H9 (cell line): ENCODE measurements around the gene CAB39L. TPM values are rescaled to one million over a fixed set of nuclear protein-coding genes. Genes with fewer than 3 reads are reported as not detected.

ENCODE experiments used
- DNase-seq: peaks from one replicate; pipeline ENCODE4 v3.0.0-alpha.2; 2017
- H2AFZ ChIP-seq: one replicate; pipeline ENCODE4 v1.6.1; 2013; ENCODE audit warnings: mild to moderate bottlenecking, low read length, control low read depth, moderate library complexity
- H2AK5ac ChIP-seq: 2 replicates; pipeline ENCODE4 v1.6.1; 2013; ENCODE audit warnings: low read length, control low read depth, mixed read lengths; ENCODE audit not compliant: insufficient read length
- H2BK120ac ChIP-seq: one replicate; pipeline ENCODE4 v1.6.1; 2013; ENCODE audit warnings: low read depth, mild to moderate bottlenecking, low read length, control low read depth, inconsistent platforms; ENCODE audit not compliant: poor library complexity, severe bottlenecking
- H2BK12ac ChIP-seq: 2 replicates; pipeline ENCODE4 v1.6.1; 2013; ENCODE audit warnings: low read length, control low read depth, mixed read lengths, low read depth; ENCODE audit not compliant: insufficient read length
- H2BK15ac ChIP-seq: 2 replicates; pipeline ENCODE4 v1.6.1; 2013; ENCODE audit warnings: low read depth, low read length, control low read depth
- H2BK20ac ChIP-seq: one replicate; pipeline ENCODE4 v1.6.1; 2013; ENCODE audit warnings: low read depth, mild to moderate bottlenecking, low read length, control low read depth, inconsistent platforms; ENCODE audit not compliant: poor library complexity, severe bottlenecking
- H2BK5ac ChIP-seq: 2 replicates; pipeline ENCODE4 v1.6.1; 2013; ENCODE audit warnings: low read length, control low read depth, mixed read lengths; ENCODE audit not compliant: insufficient read length
- H3K14ac ChIP-seq: 2 replicates; pipeline ENCODE4 v1.6.1; 2013; ENCODE audit warnings: low read length, control low read depth; ENCODE audit not compliant: insufficient read depth
- H3K18ac ChIP-seq: 2 replicates; pipeline ENCODE4 v1.6.1; 2013; ENCODE audit warnings: low read depth, mild to moderate bottlenecking, mixed read lengths, low read length, control low read depth; ENCODE audit not compliant: insufficient read length
- H3K23ac ChIP-seq: 2 replicates; pipeline ENCODE4 v1.6.1; 2013; ENCODE audit warnings: low read length, control low read depth, mixed read lengths, low read depth; ENCODE audit not compliant: insufficient read length
- H3K23me2 ChIP-seq: 2 replicates; pipeline ENCODE4 v1.6.1; 2013; ENCODE audit warnings: low read depth, mild to moderate bottlenecking, mixed read lengths, low read length, control low read depth; ENCODE audit not compliant: insufficient read length, poor library complexity, severe bottlenecking
- H3K27ac ChIP-seq: 2 replicates; pipeline ENCODE4 v1.5.1; 2013; ENCODE audit warnings: low read length, control low read depth, mixed read lengths, low read depth; ENCODE audit not compliant: insufficient read length
- H3K27me3 ChIP-seq: 2 replicates; pipeline ENCODE4 v1.6.1; 2013; ENCODE audit warnings: low read length, control low read depth, inconsistent platforms; ENCODE audit not compliant: insufficient read depth
- H3K4ac ChIP-seq: 2 replicates; pipeline ENCODE4 v1.6.1; 2013; ENCODE audit warnings: low read depth, mild to moderate bottlenecking, control low read depth, inconsistent platforms, low read length, moderate library complexity
- H3K4me1 ChIP-seq: 2 replicates; pipeline ENCODE4 v1.6.1; 2013; ENCODE audit warnings: low read length, control low read depth, inconsistent platforms; ENCODE audit not compliant: insufficient read depth
- H3K4me2 ChIP-seq: 2 replicates; pipeline ENCODE4 v1.6.1; 2013; ENCODE audit warnings: low read length, control low read depth, mixed read lengths; ENCODE audit not compliant: insufficient read length, insufficient read depth
- H3K56ac ChIP-seq: 2 replicates; pipeline ENCODE4 v1.6.1; 2013; ENCODE audit warnings: low read depth, mild to moderate bottlenecking, mixed read lengths, low read length, control low read depth; ENCODE audit not compliant: insufficient read length
- H3K79me1 ChIP-seq: 2 replicates; pipeline ENCODE4 v1.6.1; 2013; ENCODE audit warnings: low read depth, mild to moderate bottlenecking, moderate library complexity, low read length, control low read depth, inconsistent platforms; ENCODE audit not compliant: insufficient read depth, poor library complexity, severe bottlenecking
- H3K79me2 ChIP-seq: 2 replicates; pipeline ENCODE4 v1.6.1; 2013; ENCODE audit warnings: low read length, control low read depth, inconsistent platforms; ENCODE audit not compliant: insufficient read depth
- H3K9ac ChIP-seq: 2 replicates; pipeline ENCODE4 v1.6.1; 2013; ENCODE audit warnings: low read length, control low read depth, mixed read lengths; ENCODE audit not compliant: insufficient read length; ENCODE audit errors: extremely low read depth
- H3K9me3 ChIP-seq: one replicate; pipeline ENCODE4 v1.6.1; 2013; ENCODE audit warnings: low read depth, low read length, inconsistent platforms; ENCODE audit not compliant: control insufficient read depth
- H3T11ph ChIP-seq: one replicate; pipeline ENCODE4 v1.6.1; 2013; ENCODE audit warnings: mild to moderate bottlenecking, low read length, control low read depth, inconsistent platforms
- H4K20me1 ChIP-seq: one replicate; pipeline ENCODE4 v1.6.1; 2013; ENCODE audit not compliant: control insufficient read depth, insufficient read length, insufficient read depth
- H4K5ac ChIP-seq: 2 replicates; pipeline ENCODE4 v1.6.1; 2013; ENCODE audit warnings: low read depth, mild to moderate bottlenecking, mixed read lengths, low read length, control low read depth; ENCODE audit not compliant: insufficient read length
- H4K8ac ChIP-seq: replicated peaks from 2 replicates; pipeline ENCODE4 v1.6.1; 2013; ENCODE audit warnings: low read length, control low read depth, mixed read lengths, low read depth; ENCODE audit not compliant: insufficient read length
- H4K91ac ChIP-seq: 2 replicates; pipeline ENCODE4 v1.6.1; 2013; ENCODE audit warnings: low read depth, mild to moderate bottlenecking, moderate library complexity, mixed read lengths, low read length, control low read depth; ENCODE audit not compliant: insufficient read length
- H3K27ac Mint-ChIP-seq, 3 experiments: 2 replicates in 2 of 3; 3 replicates in 1 of 3; pipeline ENCODE4 v1.8.0; 2020 to 2021; ENCODE audit warnings: mixed read lengths in 3 of 3, mild to moderate bottlenecking in 1 of 3, moderate library complexity in 1 of 3
- H3K27me3 Mint-ChIP-seq: 2 replicates; pipeline ENCODE4 v1.8.0; 2021; ENCODE audit warnings: low read depth, mild to moderate bottlenecking, moderate library complexity, mixed read lengths
- H3K36me3 Mint-ChIP-seq, 3 experiments: 2 replicates in 2 of 3; 3 replicates in 1 of 3; pipeline ENCODE4 v1.8.0; 2020 to 2021; ENCODE audit warnings: low read depth in 3 of 3, mixed read lengths in 3 of 3; ENCODE audit not compliant: insufficient read depth in 1 of 3
- H3K4me1 Mint-ChIP-seq, 2 experiments: 2 replicates each; pipeline ENCODE4 v1.8.0; 2020; ENCODE audit warnings: mixed read lengths in 2 of 2
- H3K4me3 Mint-ChIP-seq, 2 experiments: 2 replicates in 1 of 2; 3 replicates in 1 of 2; pipeline ENCODE4 v1.8.0; 2020 to 2021; ENCODE audit warnings: mild to moderate bottlenecking in 2 of 2, mixed read lengths in 2 of 2, moderate library complexity in 1 of 2
- H3K9me3 Mint-ChIP-seq, 2 experiments: 2 replicates in 1 of 2; 3 replicates in 1 of 2; pipeline ENCODE4 v1.8.0; 2020; ENCODE audit warnings: mild to moderate bottlenecking in 2 of 2, mixed read lengths in 2 of 2, moderate library complexity in 1 of 2
- WGBS: extraction: QIAGEN DNeasy Blood & Tissue Kit; methylation state at CpG from one replicate; pipeline ENCODE4 v1.1.7; 2013; ENCODE audit warnings: missing lambda C conversion rate, low lambda C conversion rate, mixed read lengths; ENCODE audit not compliant: insufficient read length; ENCODE audit errors: extremely low coverage; 5-methylcytosine and 5-hydroxymethylcytosine counted together
- total RNA-seq: library from RNA; stranded (reverse); gene quantifications from 2 replicates; pipeline ENCODE4 v1.2.1, GENCODE V29; 2021
- TF ChIP-seq, protein P1 (sequence below): fragments of 200-600 bp; sonication (generic); conservative IDR thresholded peaks from 3 replicates; pipeline ENCODE4 v1.8.0; 2021; ENCODE audit warnings: antibody characterized with exemption, mild to moderate bottlenecking

CAB39L gene
- total RNA-seq, 1 experiment from 2014 or later = 6.0 TPM

DNA sequence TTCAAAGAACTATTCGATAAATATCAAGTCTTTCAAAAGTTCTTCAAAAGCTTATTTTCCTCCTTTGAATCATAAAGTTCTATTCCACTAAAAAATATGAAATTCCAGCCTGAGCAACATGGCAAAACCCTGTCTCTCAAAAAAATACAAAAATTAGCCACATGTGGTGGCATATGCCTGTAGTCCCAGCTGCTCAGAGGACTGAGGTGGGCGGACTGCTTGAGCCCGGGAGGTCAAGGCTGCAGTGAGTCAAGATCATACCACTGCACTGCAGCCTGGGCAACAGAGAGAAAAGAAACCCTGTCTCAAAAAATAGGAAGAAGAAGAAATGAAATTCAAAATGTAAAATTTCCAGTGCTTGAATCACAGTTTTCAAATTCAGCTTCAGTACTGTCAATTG lies 24.6 kb downstream of the CAB39L start:
- Histone ChIP-seq H3K9me3 (no peaks in the 10 kb centered on the region), H3K27ac (no peak overlapping the region), H3K79me2 (no peaks in the 10 kb centered on the region), H4K20me1 (no peaks in the 10 kb centered on the region), H3K18ac (no peak overlapping the region), H4K8ac (no peak overlapping the region), H3K14ac (no peak overlapping the region), H2BK12ac (no peak overlapping the region), H3K4me1 (no peaks in the 10 kb centered on the region), H4K5ac (no peak overlapping the region), H2AFZ (no peak overlapping the region), H3K79me1 (no peaks in the 10 kb centered on the region), H3K27me3 (no peaks in the 10 kb centered on the region; the same call in 1 of the 2 replicates), H3K9ac (no peak overlapping the region), H3T11ph (no peak overlapping the region), H2AK5ac (no peak overlapping the region), H3K23me2 (no peaks in the 10 kb centered on the region), H3K4me2 (no peak overlapping the region), H2BK5ac (no peak overlapping the region), H2BK20ac (no peak overlapping the region), H3K4ac (no peak overlapping the region), H2BK120ac (no peak overlapping the region), H4K91ac (no peak overlapping the region), H2BK15ac (no peak overlapping the region), H3K23ac (no peak overlapping the region), H3K56ac (no peak overlapping the region)
- WGBS = no CpG with 5 or more reads among the region's 3 CpGs
- peaks cover 5 to 8% of the 10 kb centered on the region in 2 experiments for H3K4me1 Mint-ChIP-seq
- H3K27me3 Mint-ChIP-seq = peaks cover 1% of the 10 kb centered on the region; the same call in 1 of the 2 replicates
- no peak overlapping the region; a peak in 1 of 7 replicates for H3K27ac Mint-ChIP-seq
- TF ChIP-seq, protein P1, sequence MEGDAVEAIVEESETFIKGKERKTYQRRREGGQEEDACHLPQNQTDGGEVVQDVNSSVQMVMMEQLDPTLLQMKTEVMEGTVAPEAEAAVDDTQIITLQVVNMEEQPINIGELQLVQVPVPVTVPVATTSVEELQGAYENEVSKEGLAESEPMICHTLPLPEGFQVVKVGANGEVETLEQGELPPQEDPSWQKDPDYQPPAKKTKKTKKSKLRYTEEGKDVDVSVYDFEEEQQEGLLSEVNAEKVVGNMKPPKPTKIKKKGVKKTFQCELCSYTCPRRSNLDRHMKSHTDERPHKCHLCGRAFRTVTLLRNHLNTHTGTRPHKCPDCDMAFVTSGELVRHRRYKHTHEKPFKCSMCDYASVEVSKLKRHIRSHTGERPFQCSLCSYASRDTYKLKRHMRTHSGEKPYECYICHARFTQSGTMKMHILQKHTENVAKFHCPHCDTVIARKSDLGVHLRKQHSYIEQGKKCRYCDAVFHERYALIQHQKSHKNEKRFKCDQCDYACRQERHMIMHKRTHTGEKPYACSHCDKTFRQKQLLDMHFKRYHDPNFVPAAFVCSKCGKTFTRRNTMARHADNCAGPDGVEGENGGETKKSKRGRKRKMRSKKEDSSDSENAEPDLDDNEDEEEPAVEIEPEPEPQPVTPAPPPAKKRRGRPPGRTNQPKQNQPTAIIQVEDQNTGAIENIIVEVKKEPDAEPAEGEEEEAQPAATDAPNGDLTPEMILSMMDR = no peak
- H3K9me3 Mint-ChIP-seq = no peaks in the 10 kb centered on the region
- no peak overlapping the region for H3K4me3 Mint-ChIP-seq
- DNase-seq = no peak
- no peaks in the 10 kb centered on the region for H3K36me3 Mint-ChIP-seq
